Activated CD8-positive, alpha-beta memory T cell treated with anti-CD3 and anti-CD28 coated beads for 4 hours (primary cell): ENCODE measurements around the gene TGM6.

ENCODE experiments used
- DNase-seq, 2 donors: peaks; one replicate each; pipeline ENCODE4 v3.0.0-alpha.2; 2020; ENCODE audit warnings: low read depth in 2 of 2

The TGM6 gene

GRCh38 chr20:2380601-2381000 is at the start of gene TGM6:
Gene TGM6, plus strand, starts transcription at chr20:2380901. Its CDS starts 68 bp downstream, at chr20:2380969.
- no peak for DNase-seq

DNA sequence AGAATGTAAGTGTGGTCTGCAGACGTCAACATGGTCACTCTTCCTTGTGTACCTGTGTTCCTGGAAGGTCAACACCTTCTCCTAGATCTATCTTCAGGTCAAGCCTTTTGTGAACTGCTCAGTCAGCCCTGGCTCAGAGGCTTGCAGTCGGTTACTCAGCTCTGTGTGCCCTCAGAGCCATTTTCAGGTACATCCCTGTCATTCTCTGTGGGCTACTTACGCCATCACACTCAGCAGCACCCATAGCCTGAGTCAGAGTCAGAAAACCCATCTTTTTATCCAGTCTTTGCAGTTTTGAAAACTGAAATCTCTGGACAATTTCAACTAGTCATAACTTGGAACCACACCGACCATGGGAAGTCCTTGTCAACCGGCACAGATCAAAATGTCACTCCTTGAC is 49.6 kb upstream of the TGM6 start:
- DNase-seq = no peak

DNA sequence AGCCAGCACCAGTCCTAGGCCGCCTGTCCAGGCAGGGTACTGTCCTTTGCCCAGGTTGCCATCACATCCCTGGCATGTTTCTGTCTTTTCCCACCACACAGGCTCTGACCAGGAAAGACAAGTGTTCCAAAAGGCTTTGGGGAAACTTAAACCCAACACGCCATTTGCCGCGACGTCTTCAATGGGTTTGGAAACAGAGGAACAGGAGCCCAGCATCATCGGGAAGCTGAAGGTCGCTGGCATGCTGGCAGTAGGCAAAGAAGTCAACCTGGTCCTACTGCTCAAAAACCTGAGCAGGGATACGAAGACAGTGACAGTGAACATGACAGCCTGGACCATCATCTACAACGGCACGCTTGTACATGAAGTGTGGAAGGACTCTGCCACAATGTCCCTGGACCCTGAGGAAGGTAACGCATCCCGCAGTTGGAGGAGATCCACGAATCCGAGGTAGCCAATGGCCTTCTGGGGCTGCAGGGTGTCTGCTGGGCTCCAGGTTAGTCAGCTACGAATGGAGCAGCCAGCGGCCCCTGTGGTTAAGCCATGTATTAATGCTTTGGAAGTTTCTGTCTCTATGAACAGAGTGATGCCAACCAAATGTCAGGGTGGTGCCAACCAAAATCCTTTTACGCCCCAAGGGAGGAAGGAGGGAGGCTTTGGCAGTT is 48.7 kb upstream of the TGM6 start:
- DNase-seq = no peak

- no peak for DNase-seq
These were observed 48.0 kb upstream of the TGM6 start for GRCh38 chr20:2332711-2333110.

DNA sequence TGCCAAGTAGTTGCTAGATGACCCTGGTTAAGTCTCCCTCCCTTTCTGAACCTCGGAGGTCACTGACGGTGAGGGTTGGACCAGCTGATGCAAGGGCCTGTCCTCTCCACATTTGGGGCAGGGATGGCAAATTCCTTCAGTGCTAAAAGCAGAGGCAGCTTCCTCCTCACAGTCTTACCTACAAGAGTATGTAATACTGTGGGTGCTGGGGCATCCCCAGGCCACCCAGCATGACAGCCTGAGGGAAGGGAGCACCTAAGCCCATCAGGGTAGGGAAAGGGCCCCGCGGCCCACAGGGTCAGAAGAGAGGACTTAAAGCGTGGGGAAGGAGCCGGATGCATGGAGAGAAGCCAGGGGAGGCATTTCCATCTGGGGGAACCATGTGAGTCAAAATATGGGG is 46.9 kb upstream of the TGM6 start:
- DNase-seq = no peak

DNA sequence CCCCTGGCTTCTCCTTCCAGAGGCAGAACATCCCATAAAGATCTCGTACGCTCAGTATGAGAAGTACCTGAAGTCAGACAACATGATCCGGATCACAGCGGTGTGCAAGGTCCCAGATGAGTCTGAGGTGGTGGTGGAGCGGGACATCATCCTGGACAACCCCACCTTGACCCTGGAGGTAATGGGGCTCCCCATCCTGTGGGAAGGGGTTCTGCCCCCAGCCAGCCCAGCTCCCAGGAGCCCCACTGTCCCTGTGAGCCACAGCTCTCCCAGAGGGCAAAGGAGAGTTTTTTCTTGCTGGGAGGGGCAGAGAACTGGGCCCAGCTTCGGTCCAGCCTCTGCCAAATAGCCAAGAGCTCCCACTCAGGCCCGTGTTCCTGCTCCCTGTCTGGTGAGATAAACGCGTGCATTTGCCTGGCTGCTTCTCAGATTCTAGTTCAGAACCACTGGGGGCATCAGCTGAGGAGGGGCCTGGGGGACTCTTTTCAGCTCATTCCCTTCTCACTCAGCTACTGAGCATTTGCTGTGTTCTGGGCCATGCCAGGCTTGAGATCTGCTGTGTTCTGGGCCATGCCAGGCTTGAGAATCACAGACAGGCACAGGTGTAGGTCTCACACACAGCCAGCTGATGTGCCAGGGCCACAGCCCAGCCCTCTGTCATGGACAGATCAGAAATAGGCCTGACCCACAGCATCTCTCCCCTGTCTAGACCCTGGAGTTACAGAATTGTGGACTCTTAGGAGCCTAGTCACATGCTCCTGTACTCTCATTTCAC is 45.4 kb upstream of the TGM6 start:
- DNase-seq = no peak

- no peak for DNase-seq
These were observed 44.2 kb upstream of the TGM6 start for GRCh38 chr20:2336471-2336870.

- DNase-seq = no peak
These were observed 43.6 kb upstream of the TGM6 start for GRCh38 chr20:2337142-2337541.

- DNase-seq = no peak
These were observed 42.2 kb upstream of the TGM6 start for GRCh38 chr20:2338411-2339066.

GRCh38 chr20:2340136-2340535 is 40.6 kb upstream of the TGM6 start:
- DNase-seq = no peak

- DNase-seq = no peak
These were observed 39.9 kb upstream of the TGM6 start for GRCh38 chr20:2340823-2341222.

DNA sequence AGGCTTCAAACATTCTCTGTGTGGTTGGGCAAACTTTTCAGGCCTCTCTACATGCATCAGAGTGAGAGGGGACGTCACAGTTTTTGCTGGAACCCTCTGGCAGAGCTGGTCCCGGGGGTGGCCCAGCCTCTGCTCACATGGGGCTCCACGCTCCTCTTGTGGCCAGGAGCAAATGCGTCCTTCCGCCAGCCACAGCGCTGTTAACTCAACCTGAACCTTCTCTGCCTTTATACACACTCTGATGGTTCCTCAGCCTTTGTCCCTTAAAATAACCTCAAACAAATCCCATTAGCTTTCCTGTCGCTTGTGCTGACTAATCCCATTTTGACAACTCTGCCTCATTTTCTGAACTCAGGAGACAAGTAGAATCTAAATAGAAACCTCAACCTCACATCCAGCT is 39.4 kb upstream of the TGM6 start:
- DNase-seq = no peak

GRCh38 chr20:2342243-2342642 is 38.5 kb upstream of the TGM6 start:
- no peak for DNase-seq

DNA sequence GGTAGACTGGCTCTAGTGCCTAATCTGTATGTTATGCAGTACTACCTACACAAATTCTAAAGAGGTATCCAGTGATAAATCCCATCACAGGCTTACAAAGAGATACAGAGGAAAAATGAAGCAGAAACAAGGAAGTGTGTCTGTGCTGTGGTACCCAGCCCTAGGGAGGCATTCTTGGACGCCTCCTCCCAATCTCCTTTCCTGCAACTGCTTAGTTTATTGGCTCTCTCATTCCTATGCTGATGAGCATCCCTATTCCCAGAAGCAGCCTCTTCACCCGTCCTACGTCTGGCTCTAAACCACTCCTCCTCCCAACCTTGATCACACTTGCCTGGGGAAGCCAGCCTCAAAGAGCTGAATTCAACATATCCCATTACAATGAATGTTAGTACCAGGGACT is 34.5 kb upstream of the TGM6 start:
- DNase-seq = no peak

DNA sequence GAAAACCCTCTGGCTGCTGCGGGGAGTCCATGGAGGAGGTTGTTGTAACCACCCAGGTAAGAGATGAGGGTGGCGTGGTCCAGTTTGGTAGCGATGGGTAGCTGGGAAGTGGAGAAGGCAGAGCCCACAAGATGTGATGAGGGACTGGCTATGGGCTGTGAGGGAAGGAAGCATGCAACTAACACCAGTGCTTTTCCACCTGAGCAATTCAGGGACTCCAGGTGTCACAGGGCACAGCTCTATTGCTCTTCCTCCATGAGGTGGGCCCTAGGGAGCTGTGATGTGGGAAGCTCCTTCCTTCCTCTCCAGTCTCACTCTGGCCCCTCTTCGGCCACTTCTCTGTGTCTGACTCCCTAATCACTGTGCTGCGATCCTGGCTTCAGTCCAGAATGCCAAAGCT is 32.4 kb upstream of the TGM6 start:
- no peak for DNase-seq

DNA sequence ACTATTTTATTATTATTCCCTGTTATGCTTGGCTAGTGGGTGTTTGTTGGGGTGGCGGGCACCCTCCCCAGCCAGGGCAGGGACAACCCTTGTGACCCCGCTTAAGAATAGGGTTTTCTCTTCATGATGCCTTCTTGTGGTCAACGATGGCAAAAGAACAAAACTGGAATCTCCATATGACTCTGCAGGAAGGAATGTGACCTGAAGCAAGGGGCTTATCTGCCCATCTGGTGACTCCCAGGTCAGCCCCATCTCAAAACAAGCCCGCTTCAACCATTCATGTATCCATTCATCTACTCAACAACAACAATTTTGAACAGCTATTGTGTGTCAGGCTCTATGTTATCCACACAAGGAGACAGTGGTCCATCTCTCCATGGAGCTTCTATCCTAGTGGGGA is 30.9 kb upstream of the TGM6 start:
- DNase-seq = no peak

- DNase-seq = no peak
These were observed 30.1 kb upstream of the TGM6 start for GRCh38 chr20:2350606-2351005.

DNA sequence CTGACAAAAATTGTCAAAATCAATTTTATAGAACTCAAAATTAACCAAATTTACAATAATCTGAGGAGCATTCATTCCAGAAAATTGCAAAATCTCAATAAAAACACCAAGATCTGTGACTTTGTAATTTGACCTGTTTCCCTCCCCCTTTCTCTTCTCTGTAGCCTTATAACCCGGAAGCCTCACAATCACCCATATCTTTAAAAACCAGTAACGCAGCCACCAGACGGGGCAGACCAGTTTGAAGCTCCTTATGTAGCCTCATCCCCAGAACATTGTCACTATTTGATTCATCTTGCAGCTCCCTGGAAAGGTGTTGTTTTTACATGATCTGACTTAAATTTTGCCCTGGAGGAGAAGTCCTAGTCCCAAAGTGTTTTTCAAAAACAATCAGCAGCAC is 27.5 kb upstream of the TGM6 start:
- no peak for DNase-seq

DNA sequence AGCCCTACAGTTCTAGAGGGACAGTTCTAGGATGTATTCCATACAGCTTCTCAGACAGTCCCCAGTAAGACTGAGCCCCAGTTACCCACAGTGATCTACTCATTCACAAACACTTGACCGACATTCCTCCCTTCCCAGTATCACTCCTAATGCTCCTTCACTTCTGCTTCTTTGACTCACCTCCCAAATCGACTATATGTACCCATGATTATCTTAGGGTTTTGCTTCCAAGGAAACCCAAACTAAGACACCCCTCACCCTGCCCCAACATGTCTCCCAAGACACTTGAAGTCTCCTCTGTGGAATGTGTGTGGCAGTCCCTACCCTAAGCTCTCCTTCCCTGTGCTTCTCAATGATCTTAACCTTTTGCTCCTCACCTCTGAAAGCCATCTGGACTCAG is 23.6 kb upstream of the TGM6 start:
- no peak for DNase-seq

- DNase-seq = no peak
These were observed 22.7 kb upstream of the TGM6 start for GRCh38 chr20:2358006-2358405.

GRCh38 chr20:2361035-2361593 is 19.6 kb upstream of the TGM6 start:
- DNase-seq = no peak

GRCh38 chr20:2363187-2363586 is 17.5 kb upstream of the TGM6 start:
- no peak for DNase-seq

- no peak for DNase-seq
These were observed 17.1 kb upstream of the TGM6 start for GRCh38 chr20:2363587-2363986.
